IPS DF 4.7 (cell line): ENCODE results near the gene CD59.
"Not testable (repeated sequence)": the region's sequence is repeated elsewhere in the genome, so short reads cannot be mapped to it uniquely, and the experiment has no call there.

ENCODE experiments used
- DNase-seq: peaks from one replicate; pipeline ENCODE4 v3.0.0-alpha.2; 2013; ENCODE audit warnings: low spot score; ENCODE audit errors: extremely low read depth

Gene CD59

GRCh38 chr11:33668951-33669596 is 67.1 kb downstream of the CD59 start:
- DNase-seq = no peak

GRCh38 chr11:33668468-33668825 is 67.8 kb downstream of the CD59 start:
- no peak for DNase-seq

DNA sequence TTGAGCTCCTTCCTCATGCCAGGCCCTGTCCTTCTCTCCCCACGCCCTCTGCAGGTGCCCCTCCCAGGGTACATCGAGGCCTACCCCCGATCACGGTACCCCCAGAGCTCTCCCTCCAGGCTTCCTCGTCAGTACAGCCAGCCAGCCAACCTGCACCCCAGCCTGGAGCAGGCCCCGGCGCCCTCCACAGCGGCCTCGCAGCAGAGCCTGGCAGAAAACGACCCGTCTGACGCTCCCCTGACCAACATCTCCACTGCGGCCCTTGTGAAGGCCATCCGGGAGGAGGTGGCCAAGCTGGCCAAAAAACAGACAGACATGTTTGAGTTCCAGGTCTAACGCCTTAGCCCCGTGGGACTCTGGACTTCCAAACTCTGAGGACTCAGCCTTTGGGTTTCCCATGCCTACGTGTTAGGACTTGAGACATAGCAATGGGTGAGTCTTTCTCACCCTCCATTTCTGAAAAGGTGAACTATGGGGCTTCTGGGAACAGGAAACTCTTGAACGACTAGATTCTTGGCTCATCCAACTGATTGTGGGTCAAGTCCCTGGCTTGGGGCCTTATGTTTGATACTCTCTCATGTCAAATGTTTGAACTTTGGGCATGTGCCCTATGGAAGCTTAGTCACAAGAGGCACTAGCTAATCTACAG is 68.3 kb downstream of the CD59 start:
- no peak for DNase-seq

GRCh38 chr11:33665350-33666106 is 70.7 kb downstream of the CD59 start:
- DNase-seq = no peak

GRCh38 chr11:33664827-33665226 is 71.4 kb downstream of the CD59 start:
- no peak for DNase-seq

GRCh38 chr11:33664166-33664565 is 72.1 kb downstream of the CD59 start:
- DNase-seq = no peak

GRCh38 chr11:33663121-33663520 is 73.1 kb downstream of the CD59 start:
- DNase-seq = no peak

DNA sequence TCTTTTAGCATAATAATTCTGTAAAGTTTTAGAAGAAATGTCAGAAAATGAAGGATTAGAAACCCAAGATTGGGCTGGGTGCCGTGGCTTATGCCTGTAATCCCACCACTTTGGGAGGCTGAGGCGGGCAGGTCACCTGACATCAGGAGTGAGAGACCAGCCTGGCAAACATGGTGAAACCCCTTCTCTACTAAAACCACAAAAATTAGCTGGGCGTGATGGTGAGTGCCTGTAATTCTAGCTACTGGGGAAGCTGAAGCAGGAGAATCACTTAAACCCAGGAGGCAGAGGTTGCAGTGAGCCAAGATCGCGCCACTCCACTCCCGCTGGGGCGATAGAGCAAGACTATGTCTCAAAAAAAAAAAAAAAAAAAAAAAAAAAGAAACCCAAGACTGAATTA is 74.7 kb downstream of the CD59 start:
- not testable (repeated sequence) for DNase-seq

GRCh38 chr11:33660962-33661361 is 75.3 kb downstream of the CD59 start:
- DNase-seq = no peak

GRCh38 chr11:33659370-33660139 is 76.7 kb downstream of the CD59 start:
- no peak for DNase-seq

DNA sequence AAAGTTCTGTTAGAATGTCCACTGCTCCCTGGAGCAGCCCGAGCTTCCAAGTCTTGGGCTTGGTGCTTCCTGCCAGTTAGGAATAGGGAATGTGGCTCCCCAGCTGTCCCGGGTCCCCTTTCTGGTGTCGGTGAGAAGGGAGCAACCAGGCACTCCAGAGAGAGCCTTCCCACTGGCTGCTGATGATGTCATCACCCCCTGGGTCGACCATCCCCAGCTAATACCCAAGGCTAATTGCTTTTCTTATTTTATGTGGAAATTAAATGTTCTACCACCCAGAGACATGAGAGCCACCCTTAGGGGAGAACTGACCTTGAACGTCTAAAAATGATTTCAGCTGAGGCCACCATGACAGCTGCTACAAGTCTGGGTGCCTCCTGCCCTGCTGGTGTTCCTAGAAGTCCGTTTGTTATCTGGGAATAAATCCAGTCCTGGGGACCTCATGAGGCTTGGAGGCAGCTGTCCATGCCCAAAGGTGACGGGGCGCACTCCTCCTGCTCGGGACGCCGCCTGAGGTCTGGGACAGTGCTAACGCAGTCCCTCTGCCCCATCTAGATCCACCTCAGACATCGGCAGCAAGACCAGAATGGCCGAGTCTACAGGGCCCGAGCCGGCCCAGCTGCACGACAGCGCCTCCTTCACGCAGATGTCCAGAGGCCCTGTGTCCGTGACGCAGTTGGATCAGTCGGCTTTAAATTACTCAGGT is 77.9 kb downstream of the CD59 start:
- no peak for DNase-seq

DNA sequence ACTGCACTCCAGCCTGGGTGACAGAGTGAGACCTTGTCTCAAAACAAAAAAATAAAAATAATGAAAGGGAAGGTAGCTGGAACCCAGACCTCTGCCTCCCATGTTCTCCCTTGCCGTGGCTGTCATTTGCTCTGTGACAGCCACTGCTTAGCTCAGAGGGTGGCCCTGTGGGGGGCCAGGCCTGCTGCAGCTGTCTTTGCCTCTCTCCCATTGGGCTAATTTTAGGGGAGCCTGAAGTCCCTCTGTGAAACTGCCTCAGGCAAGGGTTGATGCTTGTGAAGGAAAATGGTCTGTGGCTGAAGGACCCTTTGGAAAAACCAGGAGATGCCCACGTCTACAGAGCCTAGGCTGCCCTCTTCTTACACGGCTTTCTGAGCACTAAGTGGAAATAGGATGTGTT is 78.5 kb downstream of the CD59 start:
- DNase-seq = no peak

DNA sequence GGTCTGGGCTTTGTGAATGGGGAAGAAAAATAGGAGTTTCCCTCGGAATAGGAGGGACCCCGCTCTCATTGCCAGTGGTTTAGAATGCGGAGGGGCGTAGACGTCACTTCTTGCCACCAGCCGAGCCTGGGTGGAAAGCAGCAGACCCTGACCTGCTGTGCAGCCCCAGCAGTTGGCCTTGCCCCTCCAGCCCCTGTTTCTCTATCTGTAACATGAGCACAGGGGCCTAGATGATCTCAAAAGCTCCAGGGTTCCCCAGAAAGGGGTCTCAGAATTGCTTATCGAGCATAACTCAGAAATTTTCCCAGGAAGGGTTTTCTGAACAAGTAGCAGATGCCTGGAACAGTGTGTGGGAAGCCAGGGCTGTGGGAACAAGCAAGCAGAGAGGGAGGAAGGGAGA is 79.5 kb downstream of the CD59 start:
- no peak for DNase-seq

GRCh38 chr11:33655842-33656600 is 80.2 kb downstream of the CD59 start:
- no peak for DNase-seq

DNA sequence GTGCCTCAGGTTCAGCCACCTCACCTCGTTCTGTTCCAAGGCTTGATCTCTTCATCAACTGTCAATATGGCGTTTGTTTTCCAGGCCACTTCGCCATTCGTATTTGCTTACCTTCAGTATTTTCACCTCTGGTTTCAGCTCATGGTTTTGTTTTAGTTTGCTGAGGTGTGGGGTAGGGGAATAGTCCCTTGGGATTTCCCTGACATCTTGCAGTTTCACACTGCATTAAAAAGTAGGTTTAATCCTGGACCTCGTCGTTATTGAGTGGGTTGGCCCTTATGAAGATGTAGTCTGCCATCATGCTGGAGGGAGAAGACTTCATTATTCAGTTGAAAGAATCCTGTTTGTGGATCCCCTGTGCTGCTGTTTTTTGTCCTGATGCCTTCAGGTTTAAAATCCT is 81.6 kb downstream of the CD59 start:
- DNase-seq = no peak
